ENCODE results near the gene ARMC7.
A peak's percentile ranks its signal among the peaks of the same experiment; 100 is the strongest.
"Not testable (repeated sequence)": the region's sequence is repeated elsewhere in the genome, so short reads cannot be mapped to it uniquely, and the experiment has no call there.

Gene ARMC7

DNA sequence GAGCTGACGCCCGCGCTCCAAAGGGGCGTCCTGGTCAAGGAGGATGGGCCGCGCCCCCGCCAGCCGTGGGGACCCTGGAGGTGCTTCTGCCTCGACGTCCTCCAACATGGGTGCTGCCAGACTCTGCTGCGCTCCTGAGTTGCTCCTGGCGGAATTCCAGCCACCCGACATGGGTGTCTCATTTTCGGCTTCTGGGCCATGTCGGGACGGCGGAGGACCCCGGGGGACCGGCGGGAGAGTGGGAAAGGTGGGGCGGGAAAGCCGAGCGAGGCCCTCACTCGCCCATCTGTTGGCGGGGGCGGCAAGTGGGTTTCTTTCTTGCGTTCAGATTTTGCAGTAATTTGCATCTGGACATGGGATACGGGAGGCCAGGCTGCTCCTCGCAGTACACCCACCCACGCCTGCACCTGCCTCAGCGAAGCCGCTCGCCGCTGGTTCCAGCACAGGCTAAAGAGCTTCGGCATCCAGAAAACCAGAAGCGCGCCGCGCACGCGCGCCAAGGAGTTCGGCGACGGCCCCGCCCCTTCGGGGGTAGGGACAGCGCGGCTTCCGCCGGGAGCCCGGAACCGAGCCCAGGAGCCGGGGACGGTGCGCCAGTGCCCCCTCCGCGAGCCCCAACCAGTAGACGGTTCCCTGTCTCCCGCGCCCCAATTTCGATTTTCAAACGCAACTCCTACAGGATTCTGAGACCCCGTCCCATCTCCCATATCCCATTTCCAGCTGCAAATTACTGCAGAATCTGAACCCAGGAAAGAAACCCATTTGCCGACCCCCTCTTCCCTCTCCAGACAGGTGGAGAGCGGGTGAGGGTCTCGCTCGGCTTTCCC is at the start of gene ARMC7:
Gene ARMC7, plus strand, starts transcription at position 563 of the 827 bp plus-strand sequence. CDS start 320 bp downstream, outside the sequence.
- DNase-seq: peak; percentile 92

DNA sequence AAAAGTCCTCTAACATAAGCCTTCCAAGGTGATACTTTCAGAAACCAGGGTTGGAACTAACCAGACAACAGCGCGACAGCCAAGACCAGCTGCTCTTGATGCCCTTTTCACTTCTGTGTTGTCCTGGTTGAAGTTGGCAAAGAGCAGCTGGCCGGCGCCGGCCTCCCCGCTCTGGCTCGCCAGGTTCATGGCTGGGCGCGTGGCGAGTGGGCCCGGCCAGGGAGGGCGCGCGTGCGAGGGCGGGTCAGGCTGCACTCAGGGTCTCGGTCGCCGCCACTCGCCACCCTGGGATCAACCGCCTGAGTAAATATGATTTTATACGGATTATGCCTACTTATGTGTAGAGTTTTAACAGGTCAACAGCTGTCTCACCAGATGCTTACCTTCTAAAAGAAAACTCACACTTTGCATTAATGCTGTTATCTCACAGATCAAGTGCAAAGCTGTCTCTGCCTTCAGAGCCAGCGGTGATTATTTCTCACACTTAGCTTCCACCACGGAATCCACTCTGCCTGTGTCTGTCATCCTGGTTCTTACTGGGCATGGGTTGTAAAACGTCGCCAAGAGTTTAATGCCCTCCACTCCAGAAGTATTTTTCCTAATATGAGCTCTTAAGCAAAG is 49.2 kb upstream of the ARMC7 start:
- DNase-seq: no peak

DNA sequence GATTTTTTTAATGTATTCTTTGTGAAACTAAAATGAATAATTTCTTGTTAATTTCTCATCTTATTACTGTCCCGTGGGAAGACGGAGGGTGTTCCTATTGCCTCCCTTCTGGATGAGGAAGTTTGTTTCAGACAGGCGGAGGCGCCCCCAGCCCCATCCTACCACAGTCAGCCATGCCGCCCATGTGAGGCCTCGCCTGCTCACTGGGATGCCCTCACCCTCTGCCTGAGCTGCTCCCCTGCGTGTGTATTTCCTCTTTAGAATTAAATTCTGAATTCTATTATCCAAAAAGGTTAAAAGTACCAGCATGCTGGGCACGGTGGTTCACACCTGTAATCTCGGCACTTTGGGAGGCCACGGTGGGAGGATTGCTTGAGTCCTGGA is 48.7 kb upstream of the ARMC7 start:
- DNase-seq: no peak

DNA sequence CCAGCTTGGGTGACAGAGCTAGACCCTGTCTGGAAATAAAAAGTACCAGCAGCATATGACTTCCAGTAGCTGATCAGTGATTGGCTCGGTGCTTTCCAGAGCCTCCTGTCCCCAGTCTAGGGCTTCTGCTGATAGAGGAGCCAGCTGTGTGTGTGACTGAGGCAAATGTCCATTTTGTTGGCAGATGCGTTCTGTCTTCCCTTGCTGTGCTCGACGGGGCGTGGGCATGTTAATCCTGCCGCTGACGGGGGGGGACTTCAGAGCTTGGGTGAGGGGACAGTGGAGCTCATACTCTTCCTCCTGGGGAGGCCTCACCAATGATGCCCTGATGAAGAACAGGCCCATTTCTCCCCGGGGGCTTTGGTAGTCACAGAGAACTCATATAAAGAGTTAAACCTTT is 48.2 kb upstream of the ARMC7 start:
- no peak for DNase-seq

DNA sequence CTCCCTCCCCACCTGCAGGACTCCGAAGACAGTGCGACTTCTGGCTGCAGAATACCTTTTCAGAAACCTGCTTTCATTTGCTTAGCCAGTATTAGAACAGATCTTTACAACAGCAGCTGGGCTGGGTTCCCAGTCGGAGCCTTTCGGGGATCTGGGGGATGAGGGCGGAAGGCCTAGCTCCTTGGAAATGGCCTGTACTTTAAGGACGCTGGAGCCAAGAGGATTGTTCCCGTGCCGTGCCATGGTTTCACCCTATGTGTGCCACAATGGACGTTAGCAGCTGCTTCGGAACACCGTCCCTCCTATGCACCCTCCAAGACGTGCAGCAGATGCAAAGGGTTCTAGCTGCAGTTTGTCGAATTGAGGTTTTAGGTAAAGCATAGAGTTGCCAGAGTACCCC is 46.6 kb upstream of the ARMC7 start:
- DNase-seq: no peak

DNA sequence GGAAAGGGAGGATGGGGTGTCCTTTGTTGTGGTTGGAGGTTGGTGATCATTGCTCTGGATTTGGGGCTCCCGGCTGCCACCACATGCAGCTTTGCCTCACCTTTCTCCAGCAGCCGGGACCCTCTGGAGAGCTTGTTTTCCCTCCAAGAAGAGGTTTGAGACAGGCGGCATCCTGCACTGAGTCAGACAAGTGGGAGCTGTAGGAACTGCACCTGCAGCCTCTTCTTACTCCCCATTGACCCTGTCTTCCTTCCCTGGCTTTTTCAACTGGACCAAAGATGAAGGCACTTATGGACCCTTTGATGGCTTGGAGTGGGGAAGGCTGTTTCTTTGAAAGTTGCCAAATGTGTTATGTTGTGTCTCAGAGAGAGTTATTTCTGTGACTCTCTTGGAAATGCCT is 46.1 kb upstream of the ARMC7 start:
- no peak for DNase-seq

DNA sequence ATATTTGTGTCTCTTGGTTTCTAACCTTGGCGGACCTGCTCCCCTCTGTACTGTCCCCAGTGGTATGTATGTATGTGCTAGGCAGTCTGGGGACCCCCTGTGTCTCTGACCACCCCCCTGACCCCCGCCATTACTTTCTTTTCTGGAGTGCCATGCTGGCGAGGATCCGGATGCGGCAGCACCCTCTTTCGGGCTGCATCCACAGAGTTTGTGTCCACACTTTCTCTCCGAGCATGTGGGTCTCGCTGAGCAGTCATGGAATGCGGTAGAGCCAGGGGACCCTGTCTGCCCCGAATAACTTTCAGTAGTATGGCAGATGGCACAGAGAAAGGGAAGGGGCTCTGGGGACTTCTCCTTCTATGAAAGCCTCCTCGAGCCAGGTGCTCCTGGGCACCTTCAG is 45.7 kb upstream of the ARMC7 start:
- DNase-seq: no peak

DNA sequence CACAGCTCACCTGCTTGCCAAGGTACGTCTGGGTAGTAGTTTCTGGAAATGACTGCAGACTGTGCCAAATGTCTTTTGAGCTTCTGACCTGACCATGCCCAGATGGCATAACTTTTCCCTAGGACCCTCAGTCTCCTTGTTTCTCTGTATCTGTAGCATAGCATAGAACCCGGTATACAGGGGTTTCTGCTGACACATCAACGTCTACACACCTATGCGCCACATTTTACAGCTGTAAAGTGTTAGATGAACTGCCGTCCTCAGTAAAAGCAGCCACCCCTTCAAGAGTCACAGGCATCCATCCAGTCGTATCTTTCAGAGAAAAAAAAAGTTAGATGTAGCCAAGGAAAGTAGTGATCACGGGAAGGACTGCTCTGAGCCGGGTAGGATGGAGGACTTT is 45.3 kb upstream of the ARMC7 start:
- no peak for DNase-seq

DNA sequence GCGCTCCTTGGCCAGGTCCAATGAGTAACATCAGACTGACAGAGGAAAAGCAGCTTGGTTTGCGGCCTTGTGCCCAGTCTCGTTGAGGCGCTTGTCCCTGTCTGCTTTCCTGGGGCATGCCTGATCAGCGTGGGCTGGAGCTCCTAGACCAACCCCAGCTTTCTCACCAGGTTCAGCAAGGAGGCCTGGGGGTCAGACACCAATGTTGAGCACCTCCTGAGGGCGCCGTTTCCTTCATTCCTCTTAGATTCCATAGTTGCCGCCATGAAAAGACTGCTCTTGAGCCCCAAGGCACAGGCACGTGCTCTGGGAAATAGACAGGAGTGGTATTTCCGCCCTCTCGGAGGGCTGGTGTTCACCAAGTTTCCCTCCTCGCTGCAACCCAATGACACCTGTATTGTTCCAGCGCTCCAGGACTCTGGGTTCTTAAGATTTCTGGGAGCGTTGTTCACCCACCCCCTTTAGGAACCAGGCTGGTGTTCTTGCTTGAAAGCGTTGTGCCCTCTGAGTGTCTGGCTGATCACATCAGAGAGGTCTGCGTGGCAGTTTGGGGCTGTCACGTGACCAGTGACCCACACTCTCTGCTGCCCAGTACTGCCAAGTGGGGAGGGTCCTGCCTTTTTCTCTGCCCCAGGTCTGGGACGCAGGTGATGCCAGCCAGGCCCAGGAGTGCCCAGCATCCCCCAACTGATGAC is 44.8 kb upstream of the ARMC7 start:
- DNase-seq: no peak

DNA sequence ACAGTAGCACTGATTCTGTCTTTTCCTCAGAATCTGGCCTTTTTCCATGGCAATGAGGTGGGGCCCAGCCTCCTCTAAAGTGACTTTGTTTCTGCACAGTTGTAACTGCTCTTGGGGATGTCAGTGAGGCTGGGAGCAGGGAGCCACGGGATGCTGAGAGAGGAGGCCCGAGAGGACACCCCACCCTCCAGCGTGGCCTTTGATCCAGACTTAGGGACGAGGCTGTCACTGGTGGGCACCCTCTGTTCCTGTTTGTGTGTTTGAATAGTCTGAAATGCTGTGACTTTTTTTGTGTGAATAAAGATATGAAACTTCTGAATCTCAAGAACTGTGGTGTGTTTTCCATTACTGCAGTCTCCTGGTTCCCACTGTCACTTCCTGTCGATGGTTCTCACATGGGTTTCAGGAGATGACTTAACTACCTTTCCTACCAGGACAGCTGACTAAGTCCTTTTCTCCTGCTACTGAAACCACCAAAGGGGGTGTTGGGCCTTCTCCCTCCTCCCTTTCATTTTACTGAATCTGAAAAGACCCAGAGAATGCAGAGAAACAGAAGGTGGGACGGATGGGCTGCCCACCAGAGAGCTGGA is 44.1 kb upstream of the ARMC7 start:
- DNase-seq: no peak

DNA sequence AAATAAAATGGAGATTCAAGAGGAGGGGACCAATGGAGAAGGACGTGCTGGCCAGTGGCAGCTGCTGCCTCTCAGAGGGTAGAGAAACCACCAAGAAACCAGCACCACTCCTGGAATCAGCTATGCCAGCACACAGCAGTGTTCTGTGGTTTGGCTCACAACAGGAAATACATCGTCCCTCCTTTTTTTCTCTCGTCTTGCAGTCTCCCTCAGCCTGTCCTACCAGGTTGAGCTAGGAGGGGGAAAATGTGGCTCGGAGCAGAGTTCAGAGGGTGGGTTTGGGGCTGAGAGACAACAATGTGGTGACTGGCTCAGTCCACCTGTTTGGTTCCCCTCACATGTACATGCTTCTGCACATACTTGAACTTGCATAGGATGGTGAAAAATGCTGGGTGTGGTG is 41.9 kb upstream of the ARMC7 start:
- DNase-seq: no peak

DNA sequence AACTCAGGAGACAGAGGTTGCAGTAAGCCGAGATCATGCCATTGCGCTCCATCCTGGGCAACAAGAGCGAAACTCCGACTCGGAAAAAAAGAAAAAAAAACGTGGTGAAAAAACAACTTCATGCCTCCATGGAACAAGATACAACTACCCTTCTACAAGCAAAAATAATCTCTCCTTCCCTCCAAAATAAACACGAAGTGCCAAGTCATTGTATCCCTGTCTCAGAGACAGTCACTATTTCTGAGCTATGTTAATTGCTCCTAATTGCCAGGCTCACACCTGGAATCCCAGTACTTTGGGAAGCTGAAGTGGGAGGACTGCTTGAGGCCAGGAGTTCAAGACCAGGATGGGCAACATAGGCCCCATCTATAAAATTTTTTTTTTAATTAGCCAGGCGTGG is 41.0 kb upstream of the ARMC7 start:
- DNase-seq: no peak

DNA sequence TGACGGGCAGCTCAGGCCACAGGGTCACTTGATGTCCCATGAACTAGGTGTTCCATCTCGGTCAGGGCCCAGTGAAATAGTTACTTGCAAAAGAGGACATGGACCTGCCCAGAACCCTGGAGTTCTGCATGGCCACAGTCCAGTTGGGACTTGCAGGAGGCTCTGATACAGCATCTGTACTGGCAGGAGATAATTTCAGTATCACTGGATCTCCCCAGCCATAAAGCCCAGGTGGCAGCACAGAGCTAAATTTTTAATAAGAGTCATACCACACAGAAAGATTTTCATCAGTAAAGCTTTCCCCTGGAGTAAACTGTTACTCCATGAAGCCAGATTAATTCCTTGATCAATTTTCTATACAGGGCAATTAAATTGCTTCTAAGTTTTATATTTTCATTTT is 40.0 kb upstream of the ARMC7 start:
- DNase-seq: peak; percentile 48

DNA sequence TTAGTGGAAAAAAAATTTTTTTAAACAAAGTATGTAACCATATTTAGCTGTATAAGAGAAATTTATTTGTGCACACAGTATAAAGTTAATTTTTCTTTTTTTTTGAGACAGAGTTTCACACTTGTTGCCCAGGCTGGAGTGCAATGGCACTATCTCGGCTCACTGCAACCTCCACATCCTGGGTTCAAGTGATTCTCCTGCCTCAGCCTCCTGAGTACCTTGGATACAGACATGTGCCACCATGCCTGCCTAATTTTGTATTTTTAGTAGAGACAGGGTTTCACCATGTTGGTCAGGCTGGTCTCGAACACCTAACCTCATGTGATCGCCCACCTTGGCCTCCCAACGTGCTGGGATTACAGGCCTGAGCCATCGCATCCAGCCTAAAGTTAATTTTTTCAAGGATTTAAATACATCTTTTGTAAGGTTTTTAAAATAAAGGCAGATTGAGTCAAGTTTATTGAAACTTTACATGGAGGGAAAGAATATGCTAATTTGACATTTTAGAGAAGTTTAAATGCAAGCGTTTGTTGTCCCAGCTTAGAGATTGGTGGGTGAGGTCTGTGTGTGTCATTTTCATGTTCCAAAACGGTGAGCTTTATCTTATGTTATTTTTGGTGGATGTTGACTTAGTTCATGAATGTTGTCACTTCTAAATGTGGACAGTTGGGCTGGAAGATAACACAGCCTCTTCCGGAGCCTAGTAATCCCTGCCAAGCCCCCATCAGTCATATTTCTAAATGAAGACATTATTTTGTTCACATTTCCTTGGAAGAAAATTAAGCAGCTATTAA is 38.1 kb upstream of the ARMC7 start:
- DNase-seq: peak; percentile 1

DNA sequence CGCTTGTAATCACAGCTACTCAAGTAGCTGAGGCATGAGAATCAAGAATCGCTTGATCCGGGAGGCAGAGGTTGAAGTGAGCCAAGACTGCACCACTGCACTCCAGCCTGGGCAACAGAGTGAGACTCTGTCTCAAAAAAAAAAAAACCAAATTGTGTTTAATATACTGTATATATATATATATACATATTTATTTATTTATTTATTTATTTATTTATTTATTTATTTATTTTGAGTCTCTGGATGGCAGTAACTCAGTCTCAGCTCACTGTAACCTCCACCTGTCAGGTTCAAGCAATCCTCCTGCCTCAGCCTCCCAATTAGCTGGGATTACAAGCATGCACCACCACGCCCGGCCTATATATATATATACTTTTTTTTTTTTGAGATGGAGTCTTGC is 36.9 kb upstream of the ARMC7 start:
- not testable (repeated sequence) for DNase-seq

DNA sequence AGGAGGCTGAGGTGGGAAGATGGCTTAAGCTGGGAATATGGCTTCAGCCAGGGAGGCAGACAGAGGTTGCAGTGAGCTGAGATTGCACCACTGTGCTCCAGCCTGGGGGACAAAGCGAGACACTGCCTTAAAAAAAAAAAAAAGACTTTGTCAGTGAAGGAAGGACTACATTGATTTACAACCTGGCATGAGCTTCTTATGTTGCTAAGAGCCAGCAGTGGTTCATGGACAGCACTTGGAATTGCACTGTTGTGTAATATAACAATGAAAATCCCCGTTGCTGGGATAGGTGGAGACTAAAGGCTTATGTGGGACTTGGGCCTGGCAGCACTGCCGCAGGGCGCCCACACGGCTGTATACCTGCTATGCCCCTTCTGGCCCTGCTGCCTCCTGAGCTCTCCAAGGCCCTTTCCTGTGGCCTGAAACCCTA is 36.1 kb upstream of the ARMC7 start:
- DNase-seq: no peak

DNA sequence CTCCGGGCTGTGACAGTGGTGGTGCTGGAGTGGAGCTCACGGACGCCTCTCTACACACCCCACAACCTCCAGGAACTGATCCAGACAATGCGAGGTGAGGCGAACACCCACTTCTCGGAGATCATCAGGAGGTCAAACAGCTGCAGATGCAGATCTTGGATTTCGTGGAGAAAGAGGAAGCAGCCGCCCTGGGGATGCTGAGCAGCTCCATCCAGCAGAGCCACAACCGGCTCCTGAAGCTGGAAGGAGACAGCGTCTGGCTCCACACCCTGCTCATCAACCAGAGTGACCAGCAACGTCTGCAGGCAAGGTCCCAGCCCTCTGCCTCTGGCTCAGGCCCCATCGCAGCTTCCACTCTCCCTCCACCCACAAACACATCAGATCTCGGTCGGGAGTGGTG is 35.2 kb upstream of the ARMC7 start:
- no peak for DNase-seq

DNA sequence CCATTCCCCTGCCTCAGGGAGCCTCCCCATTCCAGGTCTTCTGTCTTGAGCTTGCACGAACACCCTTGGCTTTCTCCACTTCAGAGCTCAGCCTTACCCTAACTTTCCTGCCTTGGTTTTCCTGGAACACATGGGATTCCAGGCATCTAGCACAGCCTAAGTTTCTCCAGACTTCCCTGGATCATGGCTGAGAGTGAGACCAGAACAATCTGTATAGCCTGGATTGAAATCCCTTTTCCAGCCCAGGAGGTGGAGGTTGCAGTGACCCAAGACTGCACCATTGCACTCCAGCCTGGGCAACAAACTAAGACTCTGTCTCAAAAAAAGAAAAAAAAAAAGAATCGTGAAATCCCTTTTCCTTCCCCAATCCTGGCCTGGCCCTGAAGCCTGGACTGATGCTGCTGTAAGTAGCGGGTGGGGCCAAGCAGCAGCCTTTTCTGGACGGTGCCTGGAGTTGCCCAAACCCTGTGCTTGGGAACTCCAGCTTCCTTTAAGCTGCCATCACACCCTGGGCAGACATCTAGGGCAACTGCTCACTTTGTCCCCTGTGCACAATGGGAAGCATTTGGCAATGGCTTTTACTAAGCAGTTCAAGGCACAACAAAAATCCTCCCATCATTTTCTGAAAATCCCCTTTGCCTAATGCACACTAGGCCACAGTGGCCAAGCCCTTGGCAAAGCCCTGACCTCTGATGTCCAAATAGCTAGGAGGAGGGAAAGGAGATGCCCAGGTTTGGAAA is 34.0 kb upstream of the ARMC7 start:
- no peak for DNase-seq

DNA sequence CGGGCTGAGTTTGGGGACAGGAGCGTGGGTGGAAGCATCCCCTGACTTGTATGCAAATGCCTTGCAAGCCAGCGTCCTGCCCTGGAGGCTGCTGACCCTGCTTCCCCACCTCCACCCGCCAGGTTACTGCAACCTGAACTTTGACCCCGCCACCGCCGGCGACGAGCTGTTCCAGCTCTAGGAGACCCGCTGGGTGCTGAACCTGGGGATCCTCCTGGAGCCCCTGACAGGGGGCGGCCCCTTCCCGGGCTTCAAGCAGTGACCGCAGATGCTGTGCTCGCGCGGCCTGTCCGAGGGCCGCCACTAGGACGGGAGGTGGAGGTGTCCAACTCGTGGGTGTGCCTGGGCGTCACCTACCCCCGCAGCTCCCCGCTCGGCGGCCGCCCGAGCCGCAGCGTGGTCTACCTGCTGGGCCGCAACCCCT is 32.7 kb upstream of the ARMC7 start:
- no peak for DNase-seq

DNA sequence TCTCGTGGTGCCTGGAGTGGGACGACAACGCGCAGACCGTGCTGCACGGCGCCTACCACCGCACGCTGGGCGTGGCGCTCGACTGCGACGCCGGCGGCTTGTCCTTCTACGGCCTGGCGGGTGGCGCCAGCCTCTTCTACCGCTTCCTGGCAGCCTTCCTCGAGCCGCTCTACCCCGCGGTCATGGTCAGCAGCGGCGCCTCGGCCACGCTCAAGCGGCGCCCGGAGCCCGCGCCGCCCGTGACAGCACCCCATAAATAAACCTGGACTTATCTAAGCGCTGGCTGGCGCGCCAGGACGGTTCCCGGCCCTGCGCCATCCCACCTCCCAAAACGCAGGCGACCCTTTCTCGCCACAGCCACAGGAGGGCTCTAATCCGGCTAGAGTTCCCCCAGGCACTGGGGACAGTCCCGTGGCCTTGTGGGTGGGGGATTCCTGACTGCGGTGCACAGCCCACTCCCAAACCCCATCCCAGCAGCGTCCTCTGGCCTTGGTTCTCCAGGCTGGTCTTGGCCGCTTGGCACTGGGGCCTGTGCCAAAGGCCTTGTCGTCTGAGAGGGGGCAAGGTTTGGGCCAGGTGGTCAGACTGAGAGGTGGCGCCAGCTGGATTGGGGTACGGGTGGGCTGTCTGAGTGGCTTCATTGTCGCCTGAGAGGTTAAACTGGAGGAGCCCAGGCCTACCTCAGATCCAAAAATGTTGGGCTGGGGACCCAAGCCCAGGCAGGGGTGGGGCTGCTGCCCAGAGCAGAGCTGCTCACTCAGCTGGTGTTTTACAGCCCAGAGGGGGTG is 32.1 kb upstream of the ARMC7 start:
- no peak for DNase-seq
